NT2/D1 (cell line): ENCODE data around the gene UMPS.

Experiments used
- SUZ12 ChIP-seq: IDR thresholded peaks from 2 replicates; pipeline ENCODE4 v1.6.1; 2011; ENCODE audit not compliant: insufficient read length, insufficient read depth; ENCODE audit errors: extremely low read depth
- YY1 ChIP-seq: IDR thresholded peaks from 2 replicates; pipeline ENCODE4 v1.6.1; 2011; ENCODE audit not compliant: insufficient read length, insufficient read depth
- ZNF274 ChIP-seq: IDR thresholded peaks from 2 replicates; pipeline ENCODE4 v1.6.1; 2011; ENCODE audit warnings: mild to moderate bottlenecking, low read depth, low read length

- TF ChIP-seq ZNF274, result no peak
- no peak for TF ChIP-seq SUZ12
- TF ChIP-seq YY1, result no peak
Measured at GRCh38 chr3:124761935-124762660, 31.8 kb downstream of the UMPS start.
